LNCaP clone FGC (cell line): Measurements from ENCODE around the gene MNAT1.
"Not testable (repeated sequence)": the region's sequence is repeated elsewhere in the genome, so short reads cannot be mapped to it uniquely, and the experiment has no call there.

Experiments used
- DNase-seq: peaks from one replicate; pipeline ENCODE4 v3.0.0-alpha.2; 2011; ENCODE audit warnings: low read depth
- H3K4me3 ChIP-seq: 2 replicates; pipeline ENCODE4 v1.5.1; 2011; ENCODE audit warnings: mild to moderate bottlenecking, low read depth, low read length, control low read depth
- TF ChIP-seq, protein P1 (sequence below): IDR thresholded peaks from 2 replicates; pipeline ENCODE4 v1.5.1; 2012; ENCODE audit warnings: mild to moderate bottlenecking; ENCODE audit not compliant: control insufficient read depth, insufficient read depth; ENCODE audit errors: extremely low read depth

MNAT1 gene

DNA sequence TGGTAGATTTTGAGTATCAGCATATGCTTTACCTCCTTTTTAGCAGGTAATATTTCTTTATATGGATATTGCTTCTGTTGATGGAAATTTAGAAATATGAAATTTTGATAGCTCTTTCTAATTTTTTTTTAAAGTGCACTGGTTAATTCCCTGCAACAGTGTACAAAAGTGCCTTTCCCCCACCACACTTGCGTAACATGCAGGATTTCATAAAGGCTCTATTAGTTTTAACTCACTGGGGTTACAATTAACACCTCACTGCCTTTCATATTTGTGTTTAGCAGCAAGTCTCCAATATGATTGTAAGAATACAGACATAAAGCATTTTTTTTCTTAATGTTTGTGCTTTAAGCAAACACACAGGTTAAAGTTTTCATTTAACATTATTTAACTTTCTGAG is 25.6 kb downstream of the MNAT1 start:
- no peak overlapping the region for H3K4me3 ChIP-seq
- no peak for DNase-seq

GRCh38 chr14:60760644-60761364 is 26.2 kb downstream of the MNAT1 start:
- DNase-seq: peak; percentile 33
- TF ChIP-seq, protein P1, sequence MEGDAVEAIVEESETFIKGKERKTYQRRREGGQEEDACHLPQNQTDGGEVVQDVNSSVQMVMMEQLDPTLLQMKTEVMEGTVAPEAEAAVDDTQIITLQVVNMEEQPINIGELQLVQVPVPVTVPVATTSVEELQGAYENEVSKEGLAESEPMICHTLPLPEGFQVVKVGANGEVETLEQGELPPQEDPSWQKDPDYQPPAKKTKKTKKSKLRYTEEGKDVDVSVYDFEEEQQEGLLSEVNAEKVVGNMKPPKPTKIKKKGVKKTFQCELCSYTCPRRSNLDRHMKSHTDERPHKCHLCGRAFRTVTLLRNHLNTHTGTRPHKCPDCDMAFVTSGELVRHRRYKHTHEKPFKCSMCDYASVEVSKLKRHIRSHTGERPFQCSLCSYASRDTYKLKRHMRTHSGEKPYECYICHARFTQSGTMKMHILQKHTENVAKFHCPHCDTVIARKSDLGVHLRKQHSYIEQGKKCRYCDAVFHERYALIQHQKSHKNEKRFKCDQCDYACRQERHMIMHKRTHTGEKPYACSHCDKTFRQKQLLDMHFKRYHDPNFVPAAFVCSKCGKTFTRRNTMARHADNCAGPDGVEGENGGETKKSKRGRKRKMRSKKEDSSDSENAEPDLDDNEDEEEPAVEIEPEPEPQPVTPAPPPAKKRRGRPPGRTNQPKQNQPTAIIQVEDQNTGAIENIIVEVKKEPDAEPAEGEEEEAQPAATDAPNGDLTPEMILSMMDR: no peak
- H3K4me3 ChIP-seq: no peak overlapping the region; the same call in 1 of the 2 replicates

More for the DNA sequence above, 25.6 kb downstream of the MNAT1 start:
- TF ChIP-seq, protein P1: no peak

DNA sequence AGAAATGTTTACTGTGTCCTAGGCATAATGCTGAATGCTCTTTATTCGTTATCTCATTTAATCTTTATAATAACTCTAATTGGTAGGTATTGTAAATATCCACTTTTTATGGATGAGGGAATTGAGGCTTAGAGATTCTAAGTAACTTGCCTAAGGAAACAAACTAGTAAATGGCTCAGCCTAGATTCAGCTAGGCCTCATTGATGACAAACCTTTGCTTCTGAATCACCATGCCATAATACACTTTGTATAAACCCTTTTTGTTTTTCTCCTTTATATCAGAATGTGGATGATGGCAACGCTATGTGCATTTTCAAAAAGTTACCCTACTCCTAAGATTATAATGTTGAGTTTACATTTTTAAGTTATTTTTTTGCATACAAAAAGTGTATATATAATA is 34.0 kb downstream of the MNAT1 start:
- no peak overlapping the region for H3K4me3 ChIP-seq
- DNase-seq: no peak
- TF ChIP-seq, protein P1: no peak

- no peak for DNase-seq
- TF ChIP-seq, protein P1: no peak
- no peak overlapping the region for H3K4me3 ChIP-seq
Measured at GRCh38 chr14:60771117-60771516, 36.6 kb downstream of the MNAT1 start.

DNA sequence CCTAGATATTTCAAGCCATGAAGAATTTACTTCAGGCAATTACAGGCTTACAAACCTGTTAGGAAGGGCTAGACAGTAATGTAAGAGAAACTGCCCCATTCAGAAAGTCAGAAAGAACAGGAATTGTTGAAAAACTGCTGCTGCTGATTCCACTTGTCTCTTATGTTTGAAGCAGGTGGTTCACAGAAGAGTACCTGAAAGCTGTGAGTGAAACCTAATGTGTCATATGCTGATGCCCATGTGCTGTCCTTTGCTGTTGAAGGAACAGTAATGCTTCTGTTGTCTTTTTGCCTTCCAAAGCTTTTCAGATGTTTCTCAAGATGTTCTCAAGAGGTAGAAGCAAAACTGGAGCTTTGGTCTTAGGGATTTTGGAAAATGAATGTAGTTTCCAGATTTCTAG is 39.0 kb downstream of the MNAT1 start:
- H3K4me3 ChIP-seq: no peak overlapping the region
- DNase-seq: no peak
- TF ChIP-seq, protein P1: no peak

GRCh38 chr14:60775296-60775695 is 40.7 kb downstream of the MNAT1 start:
- TF ChIP-seq, protein P1: no peak
- H3K4me3 ChIP-seq: no peak overlapping the region
- DNase-seq: no peak

GRCh38 chr14:60777856-60778578 is 43.5 kb downstream of the MNAT1 start:
- DNase-seq: no peak
- H3K4me3 ChIP-seq: no peak overlapping the region
- TF ChIP-seq, protein P1: no peak

DNA sequence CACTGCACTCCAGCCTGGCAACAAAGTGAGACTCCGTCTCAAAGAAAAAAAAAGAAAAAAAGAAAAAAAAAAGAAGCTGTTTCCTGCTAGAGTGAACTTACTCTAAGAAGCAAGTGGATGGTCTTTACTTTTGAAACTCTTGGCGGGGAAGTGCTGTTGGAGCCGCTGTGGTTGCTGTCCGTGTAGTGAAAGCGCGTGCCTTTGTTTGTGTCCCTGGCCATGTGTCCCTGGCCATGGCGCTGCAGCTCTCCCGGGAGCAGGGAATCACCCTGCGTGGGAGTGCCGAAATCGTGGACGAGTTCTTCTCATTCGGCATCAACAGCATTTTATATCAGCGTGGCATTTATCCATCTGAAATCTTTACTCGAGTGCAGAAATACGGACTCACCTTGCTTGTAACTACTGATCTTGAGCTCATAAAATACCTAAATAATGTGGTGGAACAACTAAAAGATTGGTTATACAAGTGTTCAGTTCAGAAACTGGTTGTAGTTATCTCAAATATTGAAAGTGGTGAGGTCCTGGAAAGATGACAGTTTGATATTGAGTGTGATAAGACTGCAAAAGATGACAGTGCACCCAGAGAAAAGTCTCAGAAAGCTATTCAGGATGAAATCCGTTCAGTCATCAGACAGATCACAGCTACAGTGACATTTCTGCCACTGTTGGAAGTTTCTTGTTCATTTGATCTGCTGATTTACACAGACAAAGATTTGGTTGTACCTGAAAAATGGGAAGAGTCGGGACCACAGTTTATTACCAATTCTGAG is 45.4 kb downstream of the MNAT1 start:
- DNase-seq: not testable (repeated sequence)

DNA sequence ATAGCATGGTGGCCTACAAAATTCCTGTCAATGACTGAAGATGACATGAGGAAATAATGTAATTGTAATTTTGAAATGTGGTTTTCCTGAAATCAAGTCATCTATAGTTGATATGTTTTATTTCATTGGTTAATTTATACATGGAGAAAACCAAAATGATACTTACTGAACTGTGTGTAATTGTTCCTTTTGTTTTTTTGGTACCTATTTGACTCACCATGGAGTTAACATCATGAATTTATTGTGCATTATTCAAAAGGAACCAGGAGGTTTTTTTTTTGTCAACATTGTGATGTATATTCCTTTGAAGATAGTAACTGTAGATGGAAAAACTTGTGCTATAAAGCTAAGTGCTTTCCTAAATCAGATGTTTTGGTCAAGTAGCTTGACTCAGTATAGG is 46.0 kb downstream of the MNAT1 start:
- H3K4me3 ChIP-seq, DNase-seq: not testable (repeated sequence)

More for the DNA sequence above, 45.4 kb downstream of the MNAT1 start:
- not testable (repeated sequence) for H3K4me3 ChIP-seq
